Measurements from ENCODE around the gene SNRPD2.

Gene SNRPD2

GRCh38 chr19:45657520-45658167 is 34.1 kb downstream of the SNRPD2 start:
- DNase-seq (ENCODE audit: low read depth in 2 of 2), result no peak

- no peak for DNase-seq (ENCODE audit: low read depth in 2 of 2)
Observed at GRCh38 chr19:45655073-45655472, 36.7 kb downstream of the SNRPD2 start.

GRCh38 chr19:45653634-45654033 is 38.1 kb downstream of the SNRPD2 start:
- no peak for DNase-seq (ENCODE audit: low read depth in 2 of 2)

- no peak for DNase-seq (ENCODE audit: low read depth in 2 of 2)
Observed at GRCh38 chr19:45650722-45651121, 41.0 kb downstream of the SNRPD2 start.

- no peak for DNase-seq (ENCODE audit: low read depth in 2 of 2)
Observed at GRCh38 chr19:45646345-45646698, 45.4 kb downstream of the SNRPD2 start.

- peak; percentile 52 to 62 for DNase-seq (ENCODE audit: low read depth in 2 of 2)
Observed at GRCh38 chr19:45645631-45646344, 46.0 kb downstream of the SNRPD2 start.

GRCh38 chr19:45645068-45645630 is 46.6 kb downstream of the SNRPD2 start:
- DNase-seq (ENCODE audit: low read depth in 2 of 2), result no peak

GRCh38 chr19:45643927-45644771 is 47.6 kb downstream of the SNRPD2 start:
- DNase-seq (ENCODE audit: low read depth in 2 of 2), result no peak

- DNase-seq (ENCODE audit: low read depth in 2 of 2), result peak; percentile 92 to 95
Observed at GRCh38 chr19:45643024-45643926, 48.5 kb downstream of the SNRPD2 start.

GRCh38 chr19:45641274-45642105 is 50.3 kb downstream of the SNRPD2 start:
- peak; percentile 27 to 70 for DNase-seq (ENCODE audit: low read depth in 2 of 2)

GRCh38 chr19:45640849-45641273 is 50.9 kb downstream of the SNRPD2 start:
- DNase-seq (ENCODE audit: low read depth in 2 of 2), result peak; percentile 14 to 30

- peak; percentile 23 to 58 for DNase-seq (ENCODE audit: low read depth in 2 of 2)
Observed at GRCh38 chr19:45638930-45639729, 52.6 kb downstream of the SNRPD2 start, which contains the start of gene EML2. TSS of gene EML2 (minus strand) at chr19:45639397. CDS start at chr19:45639376, 21 bp downstream.

GRCh38 chr19:45637890-45638667 is 53.7 kb downstream of the SNRPD2 start:
- no peak for DNase-seq (ENCODE audit: low read depth in 2 of 2)
